Ishikawa (cell line): ENCODE measurements around the gene TMEM253.

ENCODE experiments used
- EGR1 ChIP-seq: IDR thresholded peaks from 2 replicates; pipeline ENCODE4 v1.6.1; 2012
- FOXM1 ChIP-seq: IDR thresholded peaks from 2 replicates; pipeline ENCODE4 v1.6.1; 2012; ENCODE audit warnings: low read depth, borderline replicate concordance
- TAF1 ChIP-seq: IDR thresholded peaks from 2 replicates; pipeline ENCODE4 v1.6.1; 2012; ENCODE audit warnings: low read depth, mild to moderate bottlenecking
- TF ChIP-seq, protein P1 (sequence below): IDR thresholded peaks from 2 replicates; pipeline ENCODE4 v1.6.1; 2012; ENCODE audit warnings: low read depth, mild to moderate bottlenecking

DNA sequence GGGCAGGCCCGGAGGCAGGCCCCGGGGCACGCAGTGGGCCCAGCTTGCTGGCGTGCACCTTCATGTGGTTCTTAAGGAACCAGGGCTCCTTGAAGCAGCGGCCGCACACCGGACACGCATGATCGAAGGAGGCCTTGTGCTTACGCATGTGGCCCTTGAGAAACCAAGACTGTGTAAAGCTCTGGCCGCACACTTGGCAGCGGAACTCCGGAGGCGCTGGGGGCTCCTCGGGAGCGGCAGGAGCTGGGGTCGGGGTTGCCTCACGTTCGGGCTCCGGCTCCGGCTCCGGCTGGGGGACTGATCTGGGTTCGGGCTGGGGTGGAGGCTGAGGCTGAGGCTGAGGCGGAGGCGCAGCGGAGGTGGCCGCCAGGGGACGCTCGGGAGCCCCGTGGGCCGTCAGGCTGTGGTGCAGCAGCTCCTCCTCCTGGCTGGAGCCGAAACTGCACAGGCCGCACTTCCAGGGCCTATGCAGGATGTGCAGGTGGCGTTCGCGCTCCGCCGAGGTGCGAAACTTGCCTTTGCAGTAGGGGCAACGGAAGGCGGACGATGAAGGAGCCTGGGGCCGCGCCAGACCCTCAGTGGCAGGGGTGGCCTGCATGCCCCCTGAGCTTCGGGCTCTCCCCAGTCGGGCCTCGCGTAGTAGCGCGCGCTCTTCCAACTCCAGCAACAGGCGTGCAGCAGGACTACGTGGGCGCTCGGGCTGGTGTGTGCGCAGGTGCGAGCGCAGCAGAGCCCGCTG, 8.4 kb upstream of the TMEM253 start:
- TF ChIP-seq FOXM1 (no peak), EGR1 (no peak), TAF1 (no peak)
- TF ChIP-seq, protein P1, sequence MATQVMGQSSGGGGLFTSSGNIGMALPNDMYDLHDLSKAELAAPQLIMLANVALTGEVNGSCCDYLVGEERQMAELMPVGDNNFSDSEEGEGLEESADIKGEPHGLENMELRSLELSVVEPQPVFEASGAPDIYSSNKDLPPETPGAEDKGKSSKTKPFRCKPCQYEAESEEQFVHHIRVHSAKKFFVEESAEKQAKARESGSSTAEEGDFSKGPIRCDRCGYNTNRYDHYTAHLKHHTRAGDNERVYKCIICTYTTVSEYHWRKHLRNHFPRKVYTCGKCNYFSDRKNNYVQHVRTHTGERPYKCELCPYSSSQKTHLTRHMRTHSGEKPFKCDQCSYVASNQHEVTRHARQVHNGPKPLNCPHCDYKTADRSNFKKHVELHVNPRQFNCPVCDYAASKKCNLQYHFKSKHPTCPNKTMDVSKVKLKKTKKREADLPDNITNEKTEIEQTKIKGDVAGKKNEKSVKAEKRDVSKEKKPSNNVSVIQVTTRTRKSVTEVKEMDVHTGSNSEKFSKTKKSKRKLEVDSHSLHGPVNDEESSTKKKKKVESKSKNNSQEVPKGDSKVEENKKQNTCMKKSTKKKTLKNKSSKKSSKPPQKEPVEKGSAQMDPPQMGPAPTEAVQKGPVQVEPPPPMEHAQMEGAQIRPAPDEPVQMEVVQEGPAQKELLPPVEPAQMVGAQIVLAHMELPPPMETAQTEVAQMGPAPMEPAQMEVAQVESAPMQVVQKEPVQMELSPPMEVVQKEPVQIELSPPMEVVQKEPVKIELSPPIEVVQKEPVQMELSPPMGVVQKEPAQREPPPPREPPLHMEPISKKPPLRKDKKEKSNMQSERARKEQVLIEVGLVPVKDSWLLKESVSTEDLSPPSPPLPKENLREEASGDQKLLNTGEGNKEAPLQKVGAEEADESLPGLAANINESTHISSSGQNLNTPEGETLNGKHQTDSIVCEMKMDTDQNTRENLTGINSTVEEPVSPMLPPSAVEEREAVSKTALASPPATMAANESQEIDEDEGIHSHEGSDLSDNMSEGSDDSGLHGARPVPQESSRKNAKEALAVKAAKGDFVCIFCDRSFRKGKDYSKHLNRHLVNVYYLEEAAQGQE: no peak
